Activated CD8-positive, alpha-beta memory T cell treated with anti-CD3 and anti-CD28 coated beads, Interleukin-2, amount 10 ng/mL, durations not matched to agents 7 days and 5 days (primary cell): Measurements from ENCODE around the gene CA12. TPM values are rescaled to one million over a fixed set of nuclear protein-coding genes. Genes with fewer than 3 reads are reported as not detected.
"Not testable (repeated sequence)": the region's sequence is repeated elsewhere in the genome, so short reads cannot be mapped to it uniquely, and the experiment has no call there.

ENCODE experiments used
- ATAC-seq: fragments of 150-1000 bp; cut with Tn5 transposase; one replicate; pipeline ENCODE4 v1.10.0; 2021; ENCODE audit warnings: moderate library complexity
- CTCF ChIA-PET: fragments of 350-600 bp; sonication (Branson Sonifier 250); formaldehyde crosslinking; loops from one replicate; lab custom pipeline; 2021; ENCODE audit warnings: antibody characterized with exemption; lab: Charles Lee
- DNase-seq: peaks from one replicate; pipeline ENCODE4 v3.0.0-alpha.2; 2020
- H3K27ac Mint-ChIP-seq: one replicate; pipeline ENCODE4 v1.8.0; 2021; ENCODE audit warnings: mild to moderate bottlenecking, mixed read lengths
- H3K27me3 Mint-ChIP-seq: one replicate; pipeline ENCODE4 v1.8.0; 2021; ENCODE audit warnings: mixed read lengths
- H3K36me3 Mint-ChIP-seq: one replicate; pipeline ENCODE4 v1.8.0; 2021; ENCODE audit warnings: mild to moderate bottlenecking, mixed read lengths
- H3K4me1 Mint-ChIP-seq: one replicate; pipeline ENCODE4 v1.8.0; 2021; ENCODE audit warnings: mixed read lengths
- H3K4me3 Mint-ChIP-seq: one replicate; pipeline ENCODE4 v1.8.0; 2021; ENCODE audit warnings: mild to moderate bottlenecking, moderate library complexity, mixed read lengths
- H3K9me3 Mint-ChIP-seq: one replicate; pipeline ENCODE4 v1.8.0; 2022; ENCODE audit warnings: low read depth, mixed read lengths
- total RNA-seq, 2 experiments: library from RNA; stranded (reverse); gene quantifications; one replicate each; pipeline ENCODE4 v1.2.3, GENCODE V29; 2021

Gene CA12
- total RNA-seq, 2 experiments from 2014 or later = 0.12 TPM; not detected in 1

DNA sequence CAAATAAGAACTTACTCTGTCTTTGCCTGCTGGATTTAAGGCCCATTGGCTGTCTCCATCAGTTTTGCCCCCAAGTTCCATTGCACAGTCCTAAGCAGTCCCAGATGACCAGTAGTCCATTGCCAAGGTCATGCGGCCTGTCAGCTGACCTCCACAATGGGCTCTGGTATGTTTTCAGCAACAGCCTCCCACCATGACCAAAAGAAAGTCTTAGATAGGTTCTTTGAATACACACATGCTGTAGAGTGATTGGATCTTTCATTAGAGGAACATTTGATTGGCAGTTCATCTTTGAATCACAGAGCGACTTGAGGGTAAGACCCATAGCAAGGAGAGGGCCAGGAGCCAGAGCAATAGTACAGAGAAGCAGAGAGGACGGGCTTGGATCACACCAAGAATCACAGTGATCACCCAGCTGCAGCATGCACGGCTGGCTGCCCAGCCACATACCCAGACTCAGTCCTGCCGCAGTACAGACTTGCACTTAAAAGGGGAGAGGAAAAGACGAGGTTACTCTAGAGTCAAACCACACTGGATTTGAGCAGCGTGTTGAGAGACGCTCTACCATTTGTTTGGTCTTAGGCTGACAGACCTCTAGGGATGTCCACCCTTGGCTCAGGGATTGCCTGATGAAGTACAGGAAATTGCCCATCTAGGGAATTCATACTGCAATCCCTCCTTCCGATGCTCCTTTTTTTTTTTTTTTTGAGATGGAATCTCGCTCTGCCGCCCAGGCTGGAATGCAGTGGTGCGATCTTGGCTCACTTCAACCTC, 53.8 kb downstream of the CA12 start:
- Mint-ChIP-seq H3K4me3 (no peak overlapping the region), H3K4me1 (peaks cover 9% of the 10 kb centered on the region), H3K36me3 (no peaks in the 10 kb centered on the region), H3K9me3 (no peaks in the 10 kb centered on the region), H3K27ac (no peak overlapping the region), H3K27me3 (no peaks in the 10 kb centered on the region)
- CTCF ChIA-PET = no interaction called here
- ATAC-seq = no peak
- no peak for DNase-seq

DNA sequence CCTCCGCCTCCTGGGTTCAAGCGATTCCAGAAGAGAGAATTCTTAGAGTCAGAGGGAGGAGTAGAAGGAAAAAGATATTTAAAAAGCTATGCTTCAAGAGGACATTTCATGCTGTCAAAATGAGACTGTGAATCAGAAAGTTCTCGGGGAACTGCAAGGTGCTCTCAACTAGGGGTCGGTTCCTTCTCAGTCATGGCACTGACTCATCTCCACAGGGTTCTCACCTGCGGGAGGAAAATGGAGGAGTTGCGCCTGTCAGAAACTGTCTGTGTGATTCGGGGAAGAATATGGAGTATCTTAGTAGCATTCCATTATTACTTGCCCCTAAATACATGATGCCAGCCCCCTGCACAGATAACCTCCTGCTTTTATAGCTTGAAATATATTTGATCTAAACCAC, 56.9 kb downstream of the CA12 start:
- ATAC-seq (no peak), DNase-seq (no peak)
- Mint-ChIP-seq H3K27ac (no peak overlapping the region), H3K4me3 (no peak overlapping the region), H3K27me3 (no peaks in the 10 kb centered on the region), H3K36me3 (no peaks in the 10 kb centered on the region), H3K4me1 (peaks cover 3% of the 10 kb centered on the region), H3K9me3 (no peaks in the 10 kb centered on the region)
- CTCF ChIA-PET = no interaction called here

DNA sequence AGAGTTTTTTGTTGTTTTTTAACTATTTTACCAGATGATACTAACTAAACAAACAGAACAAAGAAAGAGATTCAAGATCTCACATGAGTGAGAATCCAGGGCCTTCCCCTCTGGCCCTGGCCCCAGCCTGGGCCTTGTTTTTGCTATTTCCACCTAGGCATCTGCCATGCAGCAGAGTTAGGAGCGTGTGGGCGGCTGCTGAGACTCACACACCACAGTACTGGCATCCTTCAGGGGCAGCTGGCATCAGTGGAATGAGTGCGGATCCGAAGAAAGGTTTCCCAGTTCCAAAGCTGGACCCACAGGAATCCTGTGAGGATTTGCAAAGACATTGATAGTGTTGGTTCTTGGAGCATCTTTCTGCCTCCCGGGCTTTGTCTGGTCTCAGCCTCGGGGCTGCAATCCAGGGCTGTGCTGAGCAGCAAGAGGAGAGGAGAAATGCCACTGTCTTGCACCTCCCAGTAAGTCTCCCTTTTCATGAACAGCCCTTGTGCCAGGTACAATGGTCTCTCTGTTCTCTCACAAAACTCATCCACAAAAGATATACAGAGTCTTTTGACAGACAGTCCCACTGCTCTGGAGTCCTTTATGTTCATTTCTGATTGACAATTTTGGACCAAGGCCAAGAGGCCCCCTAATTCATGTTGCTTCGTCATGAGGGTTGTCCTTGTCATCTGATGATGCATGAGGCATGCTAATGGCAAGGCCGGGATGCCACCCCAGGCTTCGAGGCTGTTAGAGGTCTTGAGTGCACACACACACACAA, 57.7 kb downstream of the CA12 start:
- Mint-ChIP-seq H3K4me3 (no peak overlapping the region), H3K4me1 (peaks cover 3% of the 10 kb centered on the region), H3K36me3 (no peaks in the 10 kb centered on the region), H3K27me3 (no peaks in the 10 kb centered on the region), H3K9me3 (no peaks in the 10 kb centered on the region), H3K27ac (no peak overlapping the region)
- CTCF ChIA-PET = no interaction called here
- DNase-seq = no peak
- ATAC-seq = no peak

DNA sequence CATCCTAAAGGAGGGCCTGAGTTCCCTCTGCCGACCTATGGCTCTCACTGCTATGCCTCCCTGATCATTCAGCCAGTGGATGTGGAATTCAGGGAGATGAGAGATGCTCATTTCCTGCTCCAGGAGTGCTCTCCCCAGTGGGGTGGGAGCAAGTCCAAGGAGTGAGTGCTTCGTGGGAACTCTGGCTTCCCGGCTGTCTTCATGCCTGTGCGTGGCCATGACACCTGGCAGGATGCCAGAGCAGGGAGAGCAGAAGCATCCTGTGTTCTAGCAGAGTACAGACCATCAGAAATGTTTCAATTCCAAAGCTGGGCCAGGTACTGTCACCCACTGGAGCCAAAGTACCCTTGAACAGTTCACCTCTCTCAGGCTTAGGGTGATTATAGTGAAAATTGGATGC, 59.1 kb downstream of the CA12 start:
- Mint-ChIP-seq H3K4me1 (peaks cover 3% of the 10 kb centered on the region), H3K36me3 (no peaks in the 10 kb centered on the region), H3K9me3 (no peaks in the 10 kb centered on the region), H3K4me3 (no peak overlapping the region), H3K27ac (no peak overlapping the region), H3K27me3 (peaks cover 1% of the 10 kb centered on the region)
- CTCF ChIA-PET = interaction anchor here (0.9 kb wide), 1 partner anchor 20 kb away, joined by 3 read pairs; no protein-coding TSS in a partner anchor
- no peak for DNase-seq
- no peak for ATAC-seq

DNA sequence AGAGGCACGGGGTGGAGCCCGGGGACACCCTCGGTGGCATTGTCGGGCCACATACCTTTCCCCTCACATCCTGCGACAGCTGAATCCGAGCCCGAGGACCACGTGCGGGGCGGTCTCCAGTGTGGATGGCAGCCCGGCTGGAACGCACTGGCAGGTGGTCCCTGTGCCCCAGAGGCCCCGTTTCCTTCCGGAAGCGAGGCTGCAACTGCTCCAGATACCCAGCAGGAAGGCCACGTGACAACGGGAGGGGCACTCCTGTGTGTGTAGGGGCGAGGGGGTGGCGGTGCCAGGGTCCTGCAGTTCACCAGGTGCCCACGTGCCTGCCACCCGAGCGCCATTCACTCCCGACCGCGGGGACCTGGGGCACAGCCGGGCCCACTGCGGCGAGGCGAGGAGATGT, 60.2 kb downstream of the CA12 start:
- no peak for DNase-seq
- H3K27me3 Mint-ChIP-seq = peaks cover 5% of the 10 kb centered on the region
- no peak for ATAC-seq
- no peaks in the 10 kb centered on the region for H3K9me3 Mint-ChIP-seq
- H3K36me3 Mint-ChIP-seq = no peaks in the 10 kb centered on the region
- H3K4me1 Mint-ChIP-seq = peaks cover 3% of the 10 kb centered on the region
- no peak overlapping the region for H3K27ac Mint-ChIP-seq
- CTCF ChIA-PET = no interaction called here
- no peak overlapping the region for H3K4me3 Mint-ChIP-seq

DNA sequence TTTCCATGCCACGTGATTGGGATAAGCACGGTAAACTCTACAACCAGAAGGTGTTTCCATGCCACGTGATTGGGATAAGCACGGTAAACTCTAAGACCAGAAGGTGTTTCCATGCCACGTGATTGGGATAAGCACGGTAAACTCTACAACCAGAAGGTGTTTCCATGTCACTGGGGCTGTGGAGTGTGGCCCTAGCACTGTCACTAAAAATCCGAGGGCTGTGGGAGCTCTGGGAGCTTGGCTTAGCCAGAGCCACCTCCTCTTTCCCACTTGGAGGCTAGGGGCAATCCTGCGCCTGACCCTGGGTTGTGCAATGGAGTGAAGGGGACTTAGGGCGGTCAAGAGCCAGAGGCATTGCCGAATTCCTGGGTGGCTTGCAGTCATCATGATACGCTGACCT, 60.7 kb downstream of the CA12 start:
- DNase-seq, CTCF ChIA-PET, H3K36me3 Mint-ChIP-seq, H3K27ac Mint-ChIP-seq, H3K4me3 Mint-ChIP-seq, H3K9me3 Mint-ChIP-seq, H3K4me1 Mint-ChIP-seq, ATAC-seq, H3K27me3 Mint-ChIP-seq: not testable (repeated sequence)

DNA sequence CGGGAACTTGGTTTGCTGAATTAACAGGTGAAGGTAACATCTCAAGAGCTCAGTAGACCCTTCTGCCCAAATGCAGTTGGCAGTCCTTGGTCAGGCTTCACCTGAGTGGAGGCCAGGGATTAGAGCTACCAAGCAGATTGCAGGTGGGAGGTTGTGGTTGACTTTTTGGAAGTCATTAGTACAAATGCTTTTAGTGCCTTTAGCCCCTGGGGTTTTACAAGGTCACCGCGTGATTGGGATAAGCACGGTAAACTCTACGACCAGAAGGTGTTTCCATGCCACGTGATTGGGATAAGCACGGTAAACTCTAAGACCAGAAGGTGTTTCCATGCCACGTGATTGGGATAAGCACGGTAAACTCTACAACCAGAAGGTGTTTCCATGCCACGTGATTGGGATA, 61.2 kb downstream of the CA12 start:
- CTCF ChIA-PET, H3K4me3 Mint-ChIP-seq, H3K4me1 Mint-ChIP-seq: not testable (repeated sequence)

DNA sequence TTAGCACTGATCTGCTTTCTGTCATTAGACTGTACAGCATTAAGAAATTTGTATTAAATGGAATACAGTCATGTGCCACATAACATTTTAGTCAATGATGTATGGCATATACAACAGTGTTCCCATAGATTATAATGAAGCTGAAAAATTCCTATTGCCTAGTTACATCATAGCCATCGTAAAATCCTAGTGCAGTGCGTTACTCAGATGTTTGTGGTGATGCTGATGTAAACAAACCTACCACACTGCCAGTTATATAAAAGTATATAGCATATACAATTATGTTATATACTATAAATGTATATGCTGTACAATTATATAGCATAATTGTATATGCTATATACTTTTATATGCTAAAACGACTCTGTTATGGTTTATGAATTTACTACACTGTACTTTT, 62.6 kb downstream of the CA12 start:
- ATAC-seq = no peak
- no peaks in the 10 kb centered on the region for H3K4me1 Mint-ChIP-seq
- no peaks in the 10 kb centered on the region for H3K9me3 Mint-ChIP-seq
- CTCF ChIA-PET = no interaction called here
- no peak for DNase-seq
- no peak overlapping the region for H3K4me3 Mint-ChIP-seq
- no peaks in the 10 kb centered on the region for H3K36me3 Mint-ChIP-seq
- no peak overlapping the region for H3K27ac Mint-ChIP-seq
- H3K27me3 Mint-ChIP-seq = peaks cover 5% of the 10 kb centered on the region

More for the DNA sequence above, 61.2 kb downstream of the CA12 start:
- not testable (repeated sequence) for ATAC-seq, H3K9me3 Mint-ChIP-seq, H3K36me3 Mint-ChIP-seq, DNase-seq, H3K27ac Mint-ChIP-seq, H3K27me3 Mint-ChIP-seq

DNA sequence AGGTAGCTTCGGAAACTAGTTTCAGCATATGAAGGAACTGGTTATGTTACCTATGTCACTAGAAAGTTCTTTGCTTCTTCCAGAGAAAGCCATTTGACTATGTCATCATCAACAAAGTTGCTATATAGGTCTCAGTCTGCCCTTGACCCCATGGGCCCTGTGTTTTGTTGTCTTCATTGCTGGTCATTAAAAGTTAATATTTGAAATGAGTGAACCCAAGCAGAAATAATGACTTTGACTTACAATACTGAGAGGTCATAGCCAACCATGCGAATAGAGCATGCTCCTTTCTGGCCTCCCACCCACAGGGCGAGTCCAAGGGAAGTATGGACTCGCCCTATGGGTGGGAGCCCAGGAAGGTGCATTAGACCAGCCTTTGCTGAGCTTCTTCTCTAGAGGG, 63.3 kb downstream of the CA12 start:
- DNase-seq (no peak), ATAC-seq (no peak)
- no peaks in the 10 kb centered on the region for H3K4me1 Mint-ChIP-seq
- no peaks in the 10 kb centered on the region for H3K36me3 Mint-ChIP-seq
- H3K27me3 Mint-ChIP-seq = peaks cover 5% of the 10 kb centered on the region
- CTCF ChIA-PET = no interaction called here
- H3K27ac Mint-ChIP-seq = no peak overlapping the region
- no peaks in the 10 kb centered on the region for H3K9me3 Mint-ChIP-seq
- H3K4me3 Mint-ChIP-seq = no peak overlapping the region

DNA sequence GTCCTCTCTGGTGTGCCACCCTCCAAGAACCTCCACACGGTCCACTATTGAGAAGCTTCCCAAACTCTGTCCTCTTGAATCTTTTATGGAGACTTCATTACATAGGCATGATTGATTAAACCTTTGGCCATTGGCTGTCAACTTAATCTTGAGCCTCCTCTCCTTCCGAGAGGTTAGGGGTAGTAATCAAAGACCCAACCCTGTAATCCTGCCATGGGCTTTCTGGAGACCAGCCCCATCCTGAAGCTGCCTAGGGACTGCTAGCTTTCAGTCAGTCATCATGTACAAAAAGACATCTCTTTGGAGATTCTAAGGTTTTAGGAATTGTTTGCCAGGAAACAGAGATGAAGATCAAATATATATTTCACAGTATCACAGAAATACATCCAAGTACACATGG, 67.2 kb downstream of the CA12 start:
- H3K9me3 Mint-ChIP-seq = no peaks in the 10 kb centered on the region

DNA sequence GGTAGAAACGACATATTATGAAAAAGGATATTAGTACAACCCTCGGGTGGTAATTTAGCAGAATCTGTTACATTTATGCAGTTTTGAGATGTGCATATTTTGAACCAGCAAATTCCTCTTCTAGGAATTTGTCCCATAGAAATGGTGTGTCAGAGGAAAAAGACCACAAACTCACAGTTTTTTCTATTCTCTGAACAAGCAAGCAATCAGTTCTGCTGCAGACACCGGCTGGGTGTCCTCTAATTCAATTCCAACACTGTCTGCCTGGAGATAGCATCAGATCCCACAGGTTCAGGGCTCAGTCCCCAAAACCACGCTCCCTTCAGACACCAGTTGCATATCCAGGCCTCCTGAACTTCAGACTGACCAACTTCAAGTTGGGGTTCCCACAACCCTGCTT, 67.8 kb downstream of the CA12 start:
- CTCF ChIA-PET = no interaction called here

More for the DNA sequence above, 67.2 kb downstream of the CA12 start:
- no peak for ATAC-seq
- H3K36me3 Mint-ChIP-seq = no peaks in the 10 kb centered on the region
- H3K4me1 Mint-ChIP-seq = no peaks in the 10 kb centered on the region
- H3K27me3 Mint-ChIP-seq = peaks cover 5% of the 10 kb centered on the region
- CTCF ChIA-PET = no interaction called here
- H3K27ac Mint-ChIP-seq = no peak overlapping the region
- no peak for DNase-seq
- H3K4me3 Mint-ChIP-seq = no peak overlapping the region

DNA sequence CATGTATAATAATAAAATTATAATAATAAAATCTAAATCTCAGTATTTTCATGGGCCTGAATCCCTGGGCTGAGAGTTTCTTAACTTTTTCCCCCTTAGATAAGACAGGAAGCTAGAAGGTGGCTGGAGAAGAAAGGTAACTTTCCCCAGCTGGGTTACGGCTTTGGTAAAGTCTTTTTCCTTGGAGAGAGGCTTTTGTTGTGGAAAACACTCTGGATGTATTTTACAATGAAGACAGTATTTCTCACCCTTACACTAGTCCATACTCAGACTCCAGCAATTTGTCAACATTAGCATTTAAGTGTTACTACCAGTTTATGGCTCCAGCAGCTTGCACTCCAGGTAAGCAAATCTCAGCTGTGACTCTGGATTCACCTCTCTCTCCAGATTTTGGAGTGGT, 69.4 kb downstream of the CA12 start:
- no peak overlapping the region for H3K4me3 Mint-ChIP-seq
- ATAC-seq (no peak), DNase-seq (no peak)
- no peaks in the 10 kb centered on the region for H3K36me3 Mint-ChIP-seq
- CTCF ChIA-PET = no interaction called here
- peaks cover 1% of the 10 kb centered on the region for H3K27me3 Mint-ChIP-seq
- no peaks in the 10 kb centered on the region for H3K9me3 Mint-ChIP-seq
- no peaks in the 10 kb centered on the region for H3K4me1 Mint-ChIP-seq
- H3K27ac Mint-ChIP-seq = no peak overlapping the region

More for the DNA sequence above, 67.8 kb downstream of the CA12 start:
- Mint-ChIP-seq H3K9me3 (no peaks in the 10 kb centered on the region), H3K27me3 (peaks cover 5% of the 10 kb centered on the region), H3K27ac (no peak overlapping the region), H3K4me3 (no peak overlapping the region), H3K36me3 (no peaks in the 10 kb centered on the region), H3K4me1 (no peaks in the 10 kb centered on the region)
- ATAC-seq = no peak
- DNase-seq = no peak

DNA sequence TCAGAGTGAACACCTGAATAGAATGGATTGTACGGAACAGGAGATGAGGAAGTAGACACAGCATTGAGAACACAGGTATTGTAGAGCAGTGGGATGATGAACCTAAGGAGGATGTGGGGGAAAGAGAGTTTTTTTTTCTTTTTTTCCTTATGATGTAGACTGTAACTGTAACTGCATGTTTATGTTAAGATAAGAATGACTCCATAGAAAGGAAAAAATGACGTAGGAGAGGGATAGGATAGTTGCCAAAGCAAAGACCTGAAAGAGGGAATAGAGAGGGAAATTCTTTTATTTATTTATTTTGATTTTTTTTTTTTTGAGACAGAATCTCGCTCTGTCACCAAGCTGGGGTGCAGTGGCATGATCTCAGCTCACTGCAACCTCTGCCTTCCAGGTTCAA, 71.0 kb downstream of the CA12 start:
- Mint-ChIP-seq H3K4me1 (no peaks in the 10 kb centered on the region), H3K27ac (no peak overlapping the region), H3K36me3 (no peaks in the 10 kb centered on the region), H3K27me3 (no peaks in the 10 kb centered on the region), H3K4me3 (no peak overlapping the region), H3K9me3 (no peaks in the 10 kb centered on the region)
- no peak for ATAC-seq
- DNase-seq = no peak
- CTCF ChIA-PET = no interaction called here

DNA sequence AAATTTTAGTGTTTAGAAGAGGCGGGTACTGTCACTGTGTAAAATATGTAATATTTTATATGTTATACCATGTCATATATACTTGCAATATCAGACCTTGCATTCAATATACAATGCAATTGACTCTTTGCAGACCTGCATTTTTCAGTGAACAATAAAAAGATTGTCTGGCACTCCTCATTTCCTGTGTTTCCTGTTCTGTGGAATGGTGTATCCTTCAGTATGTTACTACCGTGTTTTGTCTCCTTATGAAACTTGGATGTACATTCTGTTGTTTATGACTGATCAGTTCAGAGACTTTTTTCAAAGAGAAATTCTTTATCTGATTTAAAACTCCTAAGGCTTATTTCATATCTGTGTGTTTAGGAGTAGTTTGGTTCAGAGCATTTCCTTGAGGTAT, 72.7 kb downstream of the CA12 start:
- Mint-ChIP-seq H3K4me1 (no peaks in the 10 kb centered on the region), H3K27me3 (no peaks in the 10 kb centered on the region), H3K9me3 (no peaks in the 10 kb centered on the region), H3K27ac (no peak overlapping the region), H3K36me3 (no peaks in the 10 kb centered on the region), H3K4me3 (no peak overlapping the region)
- DNase-seq (no peak), ATAC-seq (no peak)
- CTCF ChIA-PET = no interaction called here
